HepG2 (cell line): ENCODE results near the gene TMEM44. TPM values are rescaled to one million over a fixed set of nuclear protein-coding genes. Genes with fewer than 3 reads are reported as not detected.

ENCODE experiments used
- ATAC-seq: fragments of 200-7000 bp; cut with Tn5 transposase; 3 replicates; pipeline ENCODE4 v1.9.1; 2020; ENCODE audit warnings: mild to moderate bottlenecking, moderate library complexity
- BruUV-seq: library from RNA; stranded (reverse); fragments of 400-500 nt; replicated peaks from 2 replicates; lab custom pipeline; 2021; lab: Mats Ljungman, UMichigan
- CTCF ChIA-PET: fragments of 300-600 bp; formaldehyde crosslinking; extraction: SDS; loops from one replicate; lab custom pipeline; 2021; ENCODE audit warnings: low total read pairs, inconsistent platforms, low intra/inter-chr PET ratio; lab: Yijun Ruan, JAX
- POLR2A ChIA-PET: fragments of 350-600 bp; sonication (Branson Sonifier 250); formaldehyde crosslinking; loops from one replicate; lab custom pipeline; 2020; ENCODE audit warnings: antibody characterized with exemption, inconsistent platforms; lab: Yijun Ruan, JAX
- DNase-seq: peaks from one replicate; pipeline ENCODE4 v3.0.0-alpha.2; 2015; ENCODE audit warnings: low spot score
- FAIRE-seq: peaks from 3 replicates; lab custom pipeline; 2011; peaks lifted over from hg19 to GRCh38; lab: Jason Lieb, UNC
- H2AFZ ChIP-seq: one replicate; pipeline ENCODE4 v1.6.1; 2011; ENCODE audit warnings: low read length, inconsistent platforms
- H3K27ac ChIP-seq: fragments of 300-600 bp; 3 replicates; pipeline ENCODE4 v1.8.0; 2011; ENCODE audit warnings: mixed run types, mild to moderate bottlenecking, mixed read lengths, low read length, inconsistent platforms; ENCODE audit not compliant: insufficient read depth; ENCODE audit errors: extremely low read length
- H3K27me3 ChIP-seq, 2 experiments: fragments of 200-600 bp in 1 of 2; 2 replicates in 1 of 2; 3 replicates in 1 of 2; pipeline versions ENCODE4 v1.6.0 to v1.8.0; 2011; ENCODE audit warnings: low read length in 2 of 2, mild to moderate bottlenecking in 2 of 2, moderate library complexity in 2 of 2, inconsistent platforms in 1 of 2; ENCODE audit not compliant: insufficient read depth in 2 of 2, control insufficient read depth in 1 of 2
- H3K36me3 ChIP-seq, 2 experiments: fragments of 200-600 bp in 1 of 2; replicated peaks in 1 of 2; 2 replicates in 1 of 2; 3 replicates in 1 of 2; pipeline versions ENCODE4 v1.5.1 to v1.8.0; 2011; ENCODE audit warnings: low read length in 2 of 2, inconsistent platforms in 1 of 2; ENCODE audit not compliant: insufficient read depth in 2 of 2, control insufficient read depth in 1 of 2
- H3K4me1 ChIP-seq: 2 replicates; pipeline ENCODE4 v1.5.1; 2012; ENCODE audit warnings: low read length, inconsistent platforms; ENCODE audit not compliant: insufficient read depth
- H3K4me2 ChIP-seq: 2 replicates; pipeline ENCODE4 v1.6.0; 2011; ENCODE audit warnings: low read depth, low read length, inconsistent platforms
- H3K4me3 ChIP-seq, 3 experiments: fragments of 200-600 bp in 1 of 3; sonication (generic), shearing (Covaris generic) in 1 of 3; replicated peaks in 1 of 3; 2 replicates each; pipeline ENCODE4 v1.5.1; 2011 to 2016; ENCODE audit warnings: low read length in 3 of 3, inconsistent platforms in 2 of 3, low read depth in 2 of 3, mild to moderate bottlenecking in 2 of 3, control low read depth in 1 of 3, mixed read lengths in 1 of 3; ENCODE audit not compliant: insufficient read depth in 1 of 3
- H3K79me2 ChIP-seq: one replicate; pipeline ENCODE4 v1.6.1; 2011; ENCODE audit warnings: low read length, inconsistent platforms; ENCODE audit not compliant: insufficient read depth
- H3K9ac ChIP-seq: 2 replicates; pipeline ENCODE4 v1.6.0; 2011; ENCODE audit warnings: mild to moderate bottlenecking, low read depth, low read length, inconsistent platforms; ENCODE audit not compliant: insufficient read depth
- H3K9me3 ChIP-seq: 2 replicates; pipeline ENCODE4 v1.5.1; 2012; ENCODE audit warnings: mild to moderate bottlenecking, low read length
- H4K20me1 ChIP-seq: 2 replicates; pipeline ENCODE4 v1.6.0; 2011; ENCODE audit warnings: inconsistent platforms, mild to moderate bottlenecking, low read length, moderate library complexity; ENCODE audit not compliant: insufficient read depth
- ATF7-NPFF ChIP-seq: sonication (generic); formaldehyde crosslinking; IDR thresholded peaks from 2 replicates; pipeline ENCODE4 v1.8.1; 2023; ENCODE audit warnings: mild to moderate bottlenecking, low read depth, missing genetic modification reagents, moderate library complexity
- BCL6 ChIP-seq: IDR thresholded peaks from 2 replicates; pipeline ENCODE4 v1.6.1; 2016; ENCODE audit warnings: missing genetic modification reagents, missing compliant biosample characterization
- BRCA1 ChIP-seq: sonication (generic); formaldehyde crosslinking; IDR thresholded peaks from 2 replicates; pipeline ENCODE4 v1.4.0; 2020; ENCODE audit warnings: missing genetic modification reagents
- CAMTA2 ChIP-seq: sonication (generic); formaldehyde crosslinking; IDR thresholded peaks from 2 replicates; pipeline ENCODE4 v1.4.0; 2020; ENCODE audit warnings: mild to moderate bottlenecking, missing genetic modification reagents, borderline replicate concordance
- CEBPG ChIP-seq: IDR thresholded peaks from 2 replicates; pipeline ENCODE4 v1.6.1; 2016
- FOSL1 ChIP-seq: sonication (generic); formaldehyde crosslinking; IDR thresholded peaks from 2 replicates; pipeline ENCODE4 v1.9.0; 2021; ENCODE audit warnings: missing genetic modification reagents, borderline replicate concordance
- FOXC1 ChIP-seq: sonication (generic); formaldehyde crosslinking; IDR thresholded peaks from 2 replicates; pipeline ENCODE4 v1.8.0; 2022; ENCODE audit warnings: mild to moderate bottlenecking, missing genetic modification reagents, borderline replicate concordance
- HDAC2 ChIP-seq: sonication (generic); formaldehyde crosslinking; IDR thresholded peaks from 2 replicates; pipeline ENCODE4 v1.4.0; 2020; ENCODE audit warnings: missing genetic modification reagents
- MED13 ChIP-seq: sonication (generic); formaldehyde crosslinking; IDR thresholded peaks from 2 replicates; pipeline ENCODE4 v1.5.0; 2020; ENCODE audit warnings: missing genetic modification reagents
- PLRG1 ChIP-seq: fragments of 450-650 bp; conservative IDR thresholded peaks from 2 replicates; pipeline ENCODE4 v1.6.1; 2016
- RARA ChIP-seq: IDR thresholded peaks from 2 replicates; pipeline ENCODE4 v1.6.1; 2016; ENCODE audit warnings: missing genetic modification reagents, missing compliant biosample characterization
- SIX4 ChIP-seq: sonication (generic); formaldehyde crosslinking; IDR thresholded peaks from 2 replicates; pipeline ENCODE4 v1.4.0; 2020; ENCODE audit warnings: missing genetic modification reagents
- SMAD1 ChIP-seq: sonication (generic); formaldehyde crosslinking; IDR thresholded peaks from 2 replicates; pipeline ENCODE4 v1.4.0; 2020; ENCODE audit warnings: missing genetic modification reagents, low read depth, mild to moderate bottlenecking, borderline replicate concordance
- SMAD9 ChIP-seq: sonication (generic); formaldehyde crosslinking; IDR thresholded peaks from 2 replicates; pipeline ENCODE4 v1.5.1; 2020; ENCODE audit warnings: mild to moderate bottlenecking, missing genetic modification reagents
- SP4 ChIP-seq: sonication (generic); formaldehyde crosslinking; IDR thresholded peaks from 2 replicates; pipeline ENCODE4 v1.8.1; 2023; ENCODE audit warnings: mild to moderate bottlenecking, missing genetic modification reagents
- ZNF17 ChIP-seq: sonication (generic); formaldehyde crosslinking; IDR thresholded peaks from 2 replicates; pipeline ENCODE4 v1.5.0; 2020; ENCODE audit warnings: mild to moderate bottlenecking, missing genetic modification reagents
- ZNF354B ChIP-seq: sonication (generic); formaldehyde crosslinking; IDR thresholded peaks from 2 replicates; pipeline ENCODE4 v1.8.0; 2022; ENCODE audit warnings: mild to moderate bottlenecking, missing genetic modification reagents
- ZNF891 ChIP-seq: sonication (generic); formaldehyde crosslinking; IDR thresholded peaks from 2 replicates; pipeline ENCODE4 v1.5.0; 2020; ENCODE audit warnings: mild to moderate bottlenecking, missing genetic modification reagents
- WGBS: methylation state at CpG from one replicate; pipeline ENCODE4 v1.1.6; 2017; ENCODE audit warnings: low lambda C conversion rate; 5-methylcytosine and 5-hydroxymethylcytosine counted together
- in situ Hi-C: cut with HindIII; loops from 2 replicates; pipeline ENCODE4 v1.10.0; 2017; ENCODE audit warnings: low pct_unique_long_range_greater_than_20kb; ENCODE audit not compliant: extremely low pct_ligation_motif_present
- intact Hi-C: fragments of 100-400 bp; cut with micrococcal nuclease; formaldehyde crosslinking; loops from one replicate; pipeline ENCODE4 v1.10.0; 2022; ENCODE audit not compliant: unreplicated experiment
- polyA plus RNA-seq, 8 experiments: library from polyadenylated mRNA; depleted of rRNA in 3 of 8; stranded (reverse) in 7 of 8; unstranded in 1 of 8; fragments of >200 nt; fragmentation: Illumina TruSeq in 4 of 8; extraction: Trizol in 4 of 8; gene quantifications; 2 replicates each; pipeline versions ENCODE4 v1.2.1 to v1.2.3, GENCODE V29; 2011 to 2016; ENCODE audit warnings: low read depth in 4 of 8, missing spikeins in 1 of 8, mixed read lengths in 1 of 8; ENCODE audit not compliant: insufficient read depth in 1 of 8
- total RNA-seq, 5 experiments: library from RNA; depleted of rRNA; stranded (reverse); fragments of >200 nt; fragmentation: Illumina TruSeq; extraction: Trizol; gene quantifications; 2 replicates each; pipeline ENCODE4 v1.2.3, GENCODE V29; 2016; ENCODE audit warnings: low read depth in 1 of 5
- TF ChIP-seq, protein P1 (sequence below): sonication (generic); formaldehyde crosslinking; IDR thresholded peaks from 2 replicates; pipeline ENCODE4 v1.8.0; 2023; ENCODE audit warnings: mild to moderate bottlenecking, missing genetic modification reagents
- TF ChIP-seq, protein P2 (sequence below): sonication (generic); formaldehyde crosslinking; IDR thresholded peaks from 2 replicates; pipeline ENCODE4 v1.5.1; 2020; ENCODE audit warnings: mild to moderate bottlenecking, moderate library complexity, missing genetic modification reagents
- TF ChIP-seq, protein P3 (sequence below): IDR thresholded peaks from 2 replicates; pipeline ENCODE4 v1.6.1; 2016; ENCODE audit warnings: missing compliant biosample characterization, missing genetic modification reagents, borderline replicate concordance

The TMEM44 gene
- total and polyA plus RNA-seq, 2 of the 13 experiments (the other 11 are each of a cell fraction or from before 2014, with no cell fraction given) = 7.3 to 13.8 TPM

DNA sequence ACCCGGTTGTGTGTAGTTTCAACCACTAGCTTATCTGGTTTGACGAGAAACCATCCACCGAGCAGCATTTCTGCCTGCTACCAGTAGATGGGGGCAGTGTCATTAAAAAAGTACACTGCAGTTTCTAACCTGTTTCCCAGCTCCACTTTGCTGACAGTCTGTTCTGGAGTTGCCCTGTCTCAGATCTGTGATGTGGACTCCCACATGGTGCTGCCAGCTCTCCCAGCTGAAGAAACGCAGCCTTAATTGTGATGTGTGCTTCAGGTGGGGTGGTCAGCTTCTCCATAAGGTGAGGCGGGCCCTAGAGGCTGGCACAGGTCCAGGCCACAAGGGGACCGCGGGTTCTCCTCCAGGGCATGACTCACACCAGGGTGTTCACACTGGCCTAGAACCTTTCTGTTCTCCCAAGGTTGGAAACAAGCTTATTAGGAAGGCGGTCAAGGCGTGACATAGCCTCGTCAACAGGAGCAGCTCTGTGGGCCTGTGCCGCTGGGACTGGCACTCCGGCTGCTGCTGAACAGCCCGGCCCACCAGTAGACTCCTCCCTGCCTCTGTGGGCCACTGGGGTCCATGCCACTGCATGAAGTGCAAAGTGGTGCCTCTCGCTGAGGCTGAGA lies 49.6 kb upstream of the TMEM44 start:
- in situ Hi-C loops = loop anchor here (10.0 kb wide), 2 partner anchors 62 to 272 kb away; no protein-coding TSS in a partner anchor
- WGBS = 3% methylated on average over 5 of the region's 14 CpGs
- peak; percentile 99 for FAIRE-seq
- TF ChIP-seq SMAD9 (no peak), BCL6 (CRISPR knock-in tag) (0 out of 2 replicates have a peak, but pooled peaks have one; percentile 4), RARA (0 out of 2 replicates have a peak, but pooled peaks have one; percentile 15), ZNF17 (CRISPR knock-in tag) (no peak), SP4 (CRISPR knock-in tag) (no peak), CEBPG (CRISPR knock-in tag) (no peak), FOXC1 (no peak), MED13 (CRISPR knock-in tag) (no peak), BRCA1 (peak; percentile 74; the same call in 1 of the 2 replicates), HDAC2 (peak; percentile 52; the same call in 1 of the 2 replicates), FOSL1 (CRISPR knock-in tag) (peak; percentile 28; the same call in 1 of the 2 replicates), SIX4 (CRISPR knock-in tag) (peak; percentile 35; the same call in 1 of the 2 replicates), SMAD1 (CRISPR knock-in tag) (no peak), ZNF891 (CRISPR knock-in tag) (peak; percentile 65; the same call in 1 of the 2 replicates), ATF7-NPFF (CRISPR knock-in tag) (no peak), ZNF354B (no peak), CAMTA2 (CRISPR knock-in tag) (no peak), PLRG1 (no peak)
- TF ChIP-seq, protein P1, sequence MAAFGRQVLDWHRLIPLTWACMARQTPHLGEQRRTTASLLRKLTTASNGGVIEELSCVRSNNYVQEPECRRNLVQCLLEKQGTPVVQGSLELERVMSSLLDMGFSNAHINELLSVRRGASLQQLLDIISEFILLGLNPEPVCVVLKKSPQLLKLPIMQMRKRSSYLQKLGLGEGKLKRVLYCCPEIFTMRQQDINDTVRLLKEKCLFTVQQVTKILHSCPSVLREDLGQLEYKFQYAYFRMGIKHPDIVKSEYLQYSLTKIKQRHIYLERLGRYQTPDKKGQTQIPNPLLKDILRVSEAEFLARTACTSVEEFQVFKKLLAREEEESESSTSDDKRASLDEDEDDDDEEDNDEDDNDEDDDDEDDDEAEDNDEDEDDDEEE (CRISPR knock-in tag) = no peak
- TF ChIP-seq, protein P2, sequence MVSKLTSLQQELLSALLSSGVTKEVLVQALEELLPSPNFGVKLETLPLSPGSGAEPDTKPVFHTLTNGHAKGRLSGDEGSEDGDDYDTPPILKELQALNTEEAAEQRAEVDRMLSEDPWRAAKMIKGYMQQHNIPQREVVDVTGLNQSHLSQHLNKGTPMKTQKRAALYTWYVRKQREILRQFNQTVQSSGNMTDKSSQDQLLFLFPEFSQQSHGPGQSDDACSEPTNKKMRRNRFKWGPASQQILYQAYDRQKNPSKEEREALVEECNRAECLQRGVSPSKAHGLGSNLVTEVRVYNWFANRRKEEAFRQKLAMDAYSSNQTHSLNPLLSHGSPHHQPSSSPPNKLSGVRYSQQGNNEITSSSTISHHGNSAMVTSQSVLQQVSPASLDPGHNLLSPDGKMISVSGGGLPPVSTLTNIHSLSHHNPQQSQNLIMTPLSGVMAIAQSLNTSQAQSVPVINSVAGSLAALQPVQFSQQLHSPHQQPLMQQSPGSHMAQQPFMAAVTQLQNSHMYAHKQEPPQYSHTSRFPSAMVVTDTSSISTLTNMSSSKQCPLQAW (CRISPR knock-in tag) = no peak
- TF ChIP-seq, protein P3, sequence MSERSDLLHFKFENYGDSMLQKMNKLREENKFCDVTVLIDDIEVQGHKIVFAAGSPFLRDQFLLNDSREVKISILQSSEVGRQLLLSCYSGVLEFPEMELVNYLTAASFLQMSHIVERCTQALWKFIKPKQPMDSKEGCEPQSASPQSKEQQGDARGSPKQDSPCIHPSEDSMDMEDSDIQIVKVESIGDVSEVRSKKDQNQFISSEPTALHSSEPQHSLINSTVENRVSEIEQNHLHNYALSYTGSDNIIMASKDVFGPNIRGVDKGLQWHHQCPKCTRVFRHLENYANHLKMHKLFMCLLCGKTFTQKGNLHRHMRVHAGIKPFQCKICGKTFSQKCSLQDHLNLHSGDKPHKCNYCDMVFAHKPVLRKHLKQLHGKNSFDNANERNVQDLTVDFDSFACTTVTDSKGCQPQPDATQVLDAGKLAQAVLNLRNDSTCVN = peak; percentile 73; the same call in 1 of the 2 replicates

More for the DNA sequence above, 49.6 kb upstream of the TMEM44 start:
- ChIA-PET POLR2A (interaction anchor here (0.6 to 2.6 kb wide), 9 partner anchors 9 to 860 kb away, joined by 3 to 19 read pairs (median 4); partner anchors contain the start of genes LSG1, PPP1R2 and XXYLT1), CTCF (interaction anchor here (0.9 to 1.9 kb wide), 6 partner anchors 11 to 578 kb away, joined by 3 to 13 read pairs (median 4); partner anchors contain the start of gene LSG1)
- ATAC-seq = peak; percentile 84
- Histone ChIP-seq H3K9ac (no peak overlapping the region), H2AFZ (no peak overlapping the region), H3K79me2 (no peaks in the 10 kb centered on the region), H3K27me3 (peaks cover 0 to 31% of the 10 kb centered on the region in 2 experiments; a peak in 1 of 5 replicates), H3K4me2 (peak overlapping the region; percentile 86), H3K9me3 (no peaks in the 10 kb centered on the region), H4K20me1 (no peaks in the 10 kb centered on the region), H3K4me3 (peak overlapping the region in 1 of 3 experiments; percentile 59; a peak in 3 of 6 replicates), H3K4me1 (peaks cover 50% of the 10 kb centered on the region), H3K27ac (no peak overlapping the region), H3K36me3 (no peaks in the 10 kb centered on the region)
- intact Hi-C loops = loop anchor here (2.0 to 10.0 kb wide), 6 partner anchors 62 to 842 kb away; no protein-coding TSS in a partner anchor
- peak; percentile 83 for DNase-seq
- no TSS peak for BruUV-seq
